ENCODE results near the gene VPS29.

Gene VPS29

GRCh38 chr12:110444455-110444854, 57.5 kb downstream of the VPS29 start:
- DNase-seq (ENCODE audit: low spot score) = no peak
